Measurements from ENCODE around the gene BPI. TPM values are rescaled to one million over a fixed set of nuclear protein-coding genes. Genes with fewer than 3 reads are reported as not detected.
"Not testable (repeated sequence)": the region's sequence is repeated elsewhere in the genome, so short reads cannot be mapped to it uniquely, and the experiment has no call there.

Gene BPI
- total and polyA plus RNA-seq, 2 donors (not counting 1 experiment from before 2014, with no cell fraction given), result 0.10 to 0.44 TPM

DNA sequence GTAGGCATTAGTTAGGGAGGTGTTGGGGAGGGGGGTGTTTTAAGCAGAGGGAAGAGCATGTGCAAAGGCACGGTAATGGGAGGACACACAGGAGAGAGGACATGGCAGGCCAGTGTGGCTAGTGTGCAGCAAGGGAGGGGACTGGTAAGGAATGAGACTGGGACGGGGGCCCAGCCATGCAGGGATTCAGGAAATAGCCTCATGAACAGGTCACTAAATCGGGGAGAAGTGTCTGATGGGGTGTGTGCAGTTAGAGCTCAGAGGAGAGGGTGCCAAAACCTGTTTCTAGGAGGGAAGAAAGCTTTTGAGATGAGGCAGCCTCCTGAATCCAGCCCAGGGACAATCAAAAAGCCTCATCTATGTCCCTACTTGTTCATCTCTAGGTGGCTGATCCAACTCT is 7.5 kb downstream of the BPI start:
- H3K27me3 Mint-ChIP-seq, result peaks cover 47% of the 10 kb centered on the region
- Histone ChIP-seq H3K79me2 (ENCODE audit: control insufficient read depth, insufficient read depth, low read length) (no peaks in the 10 kb centered on the region), H3K4me2 (replicated peaks; ENCODE audit: low read depth, low read length, poor library complexity, severe bottlenecking) (no peak overlapping the region), H3K36me3 (replicated peaks in 1 of 2; ENCODE audit: control extremely low read depth in 1 of 2, control insufficient read depth in 1 of 2, extremely low read depth in 1 of 2, insufficient read depth in 2 of 2, low read length in 1 of 2) (no peaks in the 10 kb centered on the region), H3K27ac (ENCODE audit: low read length in 2 of 2) (no peak overlapping the region), H3K4me1 (ENCODE audit: control insufficient read depth in 2 of 2, insufficient read depth in 2 of 2, low read length in 2 of 2) (no peaks in the 10 kb centered on the region), H2AFZ (ENCODE audit: insufficient read depth, low read depth, low read length, poor library complexity, severe bottlenecking) (no peak overlapping the region), H3K27me3 (replicated peaks in 1 of 4; ENCODE audit: control extremely low read depth in 1 of 4, control insufficient read depth in 3 of 4, insufficient read depth in 4 of 4, low read length in 3 of 4) (peaks cover 0 to 13% (median 2%) of the 10 kb centered on the region in 4 experiments), H3K9me3 (ENCODE audit: control extremely low read depth in 1 of 3, control insufficient read depth in 2 of 3, insufficient read depth in 1 of 3, low read length in 2 of 3) (peaks cover 0 to 4% (median 0%) of the 10 kb centered on the region in 3 donors), H4K20me1 (ENCODE audit: control insufficient read depth, insufficient read depth, low read length, poor library complexity, severe bottlenecking) (no peaks in the 10 kb centered on the region), H3K4me3 (ENCODE audit: control extremely low read depth in 1 of 5, extremely low read depth in 1 of 5, insufficient read depth in 1 of 5, low read depth in 2 of 5, low read length in 4 of 5) (no peak overlapping the region), H3K9ac (ENCODE audit: low read length) (no peak overlapping the region)
- no peak overlapping the region for H3K27ac Mint-ChIP-seq
- intact Hi-C loops (cut with micrococcal nuclease), result no loop called here
- H3K4me3 Mint-ChIP-seq, result no peak overlapping the region
- WGBS (ENCODE audit: insufficient coverage), result 89% methylated on average over 3 of the region's 3 CpGs
- H3K9me3 Mint-ChIP-seq (ENCODE audit: insufficient read depth), result no peaks in the 10 kb centered on the region
- no peak for ATAC-seq (ENCODE audit: low read depth)
- no peak for TF ChIP-seq EZH2 (IDR thresholded peaks at IDR 0.05; ENCODE audit: borderline replicate concordance, insufficient read depth, low read depth, low read length, poor library complexity, severe bottlenecking)
- TF ChIP-seq, protein P1, sequence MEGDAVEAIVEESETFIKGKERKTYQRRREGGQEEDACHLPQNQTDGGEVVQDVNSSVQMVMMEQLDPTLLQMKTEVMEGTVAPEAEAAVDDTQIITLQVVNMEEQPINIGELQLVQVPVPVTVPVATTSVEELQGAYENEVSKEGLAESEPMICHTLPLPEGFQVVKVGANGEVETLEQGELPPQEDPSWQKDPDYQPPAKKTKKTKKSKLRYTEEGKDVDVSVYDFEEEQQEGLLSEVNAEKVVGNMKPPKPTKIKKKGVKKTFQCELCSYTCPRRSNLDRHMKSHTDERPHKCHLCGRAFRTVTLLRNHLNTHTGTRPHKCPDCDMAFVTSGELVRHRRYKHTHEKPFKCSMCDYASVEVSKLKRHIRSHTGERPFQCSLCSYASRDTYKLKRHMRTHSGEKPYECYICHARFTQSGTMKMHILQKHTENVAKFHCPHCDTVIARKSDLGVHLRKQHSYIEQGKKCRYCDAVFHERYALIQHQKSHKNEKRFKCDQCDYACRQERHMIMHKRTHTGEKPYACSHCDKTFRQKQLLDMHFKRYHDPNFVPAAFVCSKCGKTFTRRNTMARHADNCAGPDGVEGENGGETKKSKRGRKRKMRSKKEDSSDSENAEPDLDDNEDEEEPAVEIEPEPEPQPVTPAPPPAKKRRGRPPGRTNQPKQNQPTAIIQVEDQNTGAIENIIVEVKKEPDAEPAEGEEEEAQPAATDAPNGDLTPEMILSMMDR (IDR thresholded peaks at IDR 0.05), result no peak
- H3K4me1 Mint-ChIP-seq, result no peaks in the 10 kb centered on the region
- DNase-seq, result no peak
- POLR2A ChIA-PET, result no interaction called here
- CTCF ChIA-PET, result no interaction called here

DNA sequence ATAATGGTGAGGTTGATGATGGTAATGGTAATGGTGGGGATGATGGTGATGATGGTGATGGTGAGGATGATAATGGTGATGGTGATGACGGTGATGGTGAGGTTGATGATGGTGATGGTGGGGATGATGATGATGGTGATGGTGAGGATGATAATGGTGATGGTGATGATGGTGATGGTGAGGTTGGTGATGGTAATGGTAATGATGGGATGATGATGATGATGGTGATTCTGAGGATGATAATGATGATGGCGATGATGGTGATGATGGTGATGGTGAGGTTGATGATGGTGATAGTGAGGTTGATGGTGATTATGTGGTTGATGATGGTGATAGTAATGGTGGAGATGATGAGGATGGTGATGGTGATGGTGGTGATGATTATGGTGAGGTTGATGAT is 9.7 kb downstream of the BPI start:
- peaks cover 43% of the 10 kb centered on the region for H3K27me3 Mint-ChIP-seq
- no peak overlapping the region for H3K4me2 ChIP-seq (replicated peaks; ENCODE audit: low read depth, low read length, poor library complexity, severe bottlenecking)
- no peaks in the 10 kb centered on the region for H3K36me3 ChIP-seq (replicated peaks in 1 of 2; ENCODE audit: control extremely low read depth in 1 of 2, control insufficient read depth in 1 of 2, extremely low read depth in 1 of 2, insufficient read depth in 2 of 2, low read length in 1 of 2)
- TF ChIP-seq, protein P1 (IDR thresholded peaks at IDR 0.05), result no peak
- TF ChIP-seq EZH2 (IDR thresholded peaks at IDR 0.05; ENCODE audit: borderline replicate concordance, insufficient read depth, low read depth, low read length, poor library complexity, severe bottlenecking), result no peak
- ATAC-seq (ENCODE audit: low read depth) (no peak), DNase-seq (no peak)
- H3K4me1 Mint-ChIP-seq, result no peaks in the 10 kb centered on the region
- no peaks in the 10 kb centered on the region for H4K20me1 ChIP-seq (ENCODE audit: control insufficient read depth, insufficient read depth, low read length, poor library complexity, severe bottlenecking)
- no peaks in the 10 kb centered on the region for H3K9me3 Mint-ChIP-seq (ENCODE audit: insufficient read depth)
- no peaks in the 10 kb centered on the region for H3K79me2 ChIP-seq (ENCODE audit: control insufficient read depth, insufficient read depth, low read length)
- ChIA-PET POLR2A (no interaction called here), CTCF (no interaction called here)
- H3K9ac ChIP-seq (ENCODE audit: low read length), result no peak overlapping the region
- H2AFZ ChIP-seq (ENCODE audit: insufficient read depth, low read depth, low read length, poor library complexity, severe bottlenecking), result no peak overlapping the region
- peaks cover 0 to 11% (median 0%) of the 10 kb centered on the region in 4 experiments for H3K27me3 ChIP-seq (replicated peaks in 1 of 4; ENCODE audit: control extremely low read depth in 1 of 4, control insufficient read depth in 3 of 4, insufficient read depth in 4 of 4, low read length in 3 of 4)
- 91% methylated on average over 2 of the region's 2 CpGs for WGBS (ENCODE audit: insufficient coverage)
- no peak overlapping the region for H3K4me3 Mint-ChIP-seq
- H3K4me1 ChIP-seq (ENCODE audit: control insufficient read depth in 2 of 2, insufficient read depth in 2 of 2, low read length in 2 of 2), result no peaks in the 10 kb centered on the region
- H3K4me3 ChIP-seq (ENCODE audit: control extremely low read depth in 1 of 5, extremely low read depth in 1 of 5, insufficient read depth in 1 of 5, low read depth in 2 of 5, low read length in 4 of 5), result no peak overlapping the region
- no peak overlapping the region for H3K27ac ChIP-seq (ENCODE audit: low read length in 2 of 2)
- intact Hi-C loops (cut with micrococcal nuclease), result no loop called here
- H3K27ac Mint-ChIP-seq, result no peak overlapping the region
- H3K9me3 ChIP-seq (ENCODE audit: control extremely low read depth in 1 of 3, control insufficient read depth in 2 of 3, insufficient read depth in 1 of 3, low read length in 2 of 3), result peaks cover 0 to 4% (median 0%) of the 10 kb centered on the region in 3 donors

DNA sequence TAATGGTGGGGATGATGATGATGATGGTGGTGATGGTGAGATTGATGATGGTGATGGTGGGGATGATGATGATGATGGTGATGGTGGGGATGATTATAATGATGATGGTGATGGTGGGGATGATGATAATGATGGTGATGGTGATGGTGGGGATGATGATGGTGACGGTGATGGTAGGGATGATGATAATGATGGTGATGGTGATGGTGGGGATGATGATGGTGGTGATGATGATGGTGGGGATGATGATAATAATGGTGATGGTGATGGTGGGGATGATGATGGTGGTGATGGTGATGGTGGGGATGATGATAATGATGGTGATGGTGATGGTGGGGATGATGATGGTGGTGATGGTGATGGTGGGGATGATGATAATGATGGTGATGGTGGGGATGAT is 10.4 kb downstream of the BPI start:
- H3K9me3 Mint-ChIP-seq (ENCODE audit: insufficient read depth); H3K27ac ChIP-seq (ENCODE audit: low read length in 2 of 2); H3K4me2 ChIP-seq (replicated peaks; ENCODE audit: low read depth, low read length, poor library complexity, severe bottlenecking); H3K27me3 ChIP-seq (replicated peaks in 1 of 4; ENCODE audit: control extremely low read depth in 1 of 4, control insufficient read depth in 3 of 4, insufficient read depth in 4 of 4, low read length in 3 of 4); H3K27ac Mint-ChIP-seq; H3K4me3 ChIP-seq (ENCODE audit: control extremely low read depth in 1 of 5, extremely low read depth in 1 of 5, insufficient read depth in 1 of 5, low read depth in 2 of 5, low read length in 4 of 5); H3K9me3 ChIP-seq (ENCODE audit: control extremely low read depth in 1 of 3, control insufficient read depth in 2 of 3, insufficient read depth in 1 of 3, low read length in 2 of 3); H4K20me1 ChIP-seq (ENCODE audit: control insufficient read depth, insufficient read depth, low read length, poor library complexity, severe bottlenecking); POLR2A ChIA-PET; H3K4me1 ChIP-seq (ENCODE audit: control insufficient read depth in 2 of 2, insufficient read depth in 2 of 2, low read length in 2 of 2); H3K36me3 ChIP-seq (replicated peaks in 1 of 2; ENCODE audit: control extremely low read depth in 1 of 2, control insufficient read depth in 1 of 2, extremely low read depth in 1 of 2, insufficient read depth in 2 of 2, low read length in 1 of 2); ATAC-seq (ENCODE audit: low read depth); H3K4me3 Mint-ChIP-seq; DNase-seq; H3K9ac ChIP-seq (ENCODE audit: low read length); H3K4me1 Mint-ChIP-seq; H3K79me2 ChIP-seq (ENCODE audit: control insufficient read depth, insufficient read depth, low read length); intact Hi-C loops (cut with micrococcal nuclease); H2AFZ ChIP-seq (ENCODE audit: insufficient read depth, low read depth, low read length, poor library complexity, severe bottlenecking): not testable (repeated sequence)
- CTCF ChIA-PET, result interaction anchor here (0.9 kb wide), 1 partner anchor 257 kb away, joined by 3 read pairs; no protein-coding TSS in a partner anchor
- WGBS (ENCODE audit: insufficient coverage), result 100% methylated on average over 1 of the region's 1 CpG
- peaks cover 41% of the 10 kb centered on the region for H3K27me3 Mint-ChIP-seq

All from B cell (primary cell).